ENCODE data around the gene NUDC.

DNA sequence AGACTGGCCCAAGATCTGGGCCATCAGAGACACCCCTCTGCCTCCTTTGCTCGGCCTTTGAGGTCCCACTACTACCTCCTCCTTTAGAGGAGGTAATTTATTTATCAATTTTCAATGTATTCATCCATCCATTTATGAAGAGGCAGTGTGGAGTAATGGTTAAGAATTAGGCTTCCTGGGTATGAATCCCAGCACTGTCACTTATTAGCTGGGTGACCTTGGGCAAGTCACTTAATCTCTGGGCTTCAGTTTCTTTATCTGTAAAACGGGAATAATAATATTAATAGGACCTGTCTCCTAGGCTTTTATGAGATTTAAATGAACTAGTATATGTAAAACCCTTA lies 9.4 kb upstream of the NUDC start:
- TF ChIP-seq, protein P1, sequence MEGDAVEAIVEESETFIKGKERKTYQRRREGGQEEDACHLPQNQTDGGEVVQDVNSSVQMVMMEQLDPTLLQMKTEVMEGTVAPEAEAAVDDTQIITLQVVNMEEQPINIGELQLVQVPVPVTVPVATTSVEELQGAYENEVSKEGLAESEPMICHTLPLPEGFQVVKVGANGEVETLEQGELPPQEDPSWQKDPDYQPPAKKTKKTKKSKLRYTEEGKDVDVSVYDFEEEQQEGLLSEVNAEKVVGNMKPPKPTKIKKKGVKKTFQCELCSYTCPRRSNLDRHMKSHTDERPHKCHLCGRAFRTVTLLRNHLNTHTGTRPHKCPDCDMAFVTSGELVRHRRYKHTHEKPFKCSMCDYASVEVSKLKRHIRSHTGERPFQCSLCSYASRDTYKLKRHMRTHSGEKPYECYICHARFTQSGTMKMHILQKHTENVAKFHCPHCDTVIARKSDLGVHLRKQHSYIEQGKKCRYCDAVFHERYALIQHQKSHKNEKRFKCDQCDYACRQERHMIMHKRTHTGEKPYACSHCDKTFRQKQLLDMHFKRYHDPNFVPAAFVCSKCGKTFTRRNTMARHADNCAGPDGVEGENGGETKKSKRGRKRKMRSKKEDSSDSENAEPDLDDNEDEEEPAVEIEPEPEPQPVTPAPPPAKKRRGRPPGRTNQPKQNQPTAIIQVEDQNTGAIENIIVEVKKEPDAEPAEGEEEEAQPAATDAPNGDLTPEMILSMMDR (IDR thresholded peaks at IDR 0.05; ENCODE audit: insufficient read depth, low read depth, low read length), result no peak
- TF ChIP-seq EZH2 (IDR thresholded peaks at IDR 0.05; ENCODE audit: insufficient read depth, low read length), result no peak
